Memory B cell (primary cell): Measurements from ENCODE around the gene TELO2.

Experiments used
- ATAC-seq: fragments of 150-1000 bp; cut with Tn5 transposase; 2 replicates; pipeline ENCODE4 v1.10.0; 2021; ENCODE audit warnings: low read depth, mild to moderate bottlenecking, moderate library complexity
- DNase-seq, 2 donors: peaks; one replicate each; pipeline ENCODE4 v3.0.0; 2022; ENCODE audit warnings: low spot score in 2 of 2
- H3K27ac Mint-ChIP-seq: one replicate; pipeline ENCODE4 v1.8.0; 2022; ENCODE audit warnings: mild to moderate bottlenecking, moderate library complexity, mixed read lengths
- H3K27me3 Mint-ChIP-seq: one replicate; pipeline ENCODE4 v1.8.0; 2022; ENCODE audit warnings: mixed read lengths
- H3K36me3 Mint-ChIP-seq: one replicate; pipeline ENCODE4 v1.8.0; 2022; ENCODE audit warnings: mild to moderate bottlenecking, mixed read lengths
- H3K4me1 Mint-ChIP-seq: one replicate; pipeline ENCODE4 v1.8.0; 2022; ENCODE audit warnings: mixed read lengths
- H3K4me3 Mint-ChIP-seq: one replicate; pipeline ENCODE4 v1.8.0; 2022; ENCODE audit warnings: mild to moderate bottlenecking, moderate library complexity, mixed read lengths
- H3K9me3 Mint-ChIP-seq: one replicate; pipeline ENCODE4 v1.8.0; 2022; ENCODE audit warnings: mixed read lengths

Gene TELO2

GRCh38 chr16:1542533-1542932 is 49.4 kb downstream of the TELO2 start:
- H3K4me3 Mint-ChIP-seq = no peak overlapping the region
- no peaks in the 10 kb centered on the region for H3K36me3 Mint-ChIP-seq
- H3K9me3 Mint-ChIP-seq = no peaks in the 10 kb centered on the region
- no peaks in the 10 kb centered on the region for H3K27me3 Mint-ChIP-seq
- DNase-seq = no peak
- H3K4me1 Mint-ChIP-seq = peaks cover 21% of the 10 kb centered on the region
- H3K27ac Mint-ChIP-seq = no peak overlapping the region
- no peak for ATAC-seq

- Mint-ChIP-seq H3K4me1 (peaks cover 18% of the 10 kb centered on the region), H3K9me3 (no peaks in the 10 kb centered on the region), H3K36me3 (no peaks in the 10 kb centered on the region), H3K4me3 (peak overlapping the region; percentile 72), H3K27ac (peak overlapping the region; percentile 36), H3K27me3 (no peaks in the 10 kb centered on the region)
- DNase-seq = peak in 1 of 2 donors; percentile 14
- peak; percentile 68 for ATAC-seq
These were observed 50.1 kb downstream of the TELO2 start for GRCh38 chr16:1543085-1543896.

GRCh38 chr16:1545044-1546040 is 52.2 kb downstream of the TELO2 start:
- H3K4me3 Mint-ChIP-seq = no peak overlapping the region
- no peak for ATAC-seq
- H3K27me3 Mint-ChIP-seq = no peaks in the 10 kb centered on the region
- H3K27ac Mint-ChIP-seq = no peak overlapping the region
- DNase-seq = no peak
- peaks cover 8% of the 10 kb centered on the region for H3K4me1 Mint-ChIP-seq
- H3K36me3 Mint-ChIP-seq = no peaks in the 10 kb centered on the region
- no peaks in the 10 kb centered on the region for H3K9me3 Mint-ChIP-seq

- no peak overlapping the region for H3K4me3 Mint-ChIP-seq
- DNase-seq (no peak), ATAC-seq (no peak)
- H3K36me3 Mint-ChIP-seq = no peaks in the 10 kb centered on the region
- no peaks in the 10 kb centered on the region for H3K9me3 Mint-ChIP-seq
- peaks cover 8% of the 10 kb centered on the region for H3K4me1 Mint-ChIP-seq
- H3K27ac Mint-ChIP-seq = no peak overlapping the region
- H3K27me3 Mint-ChIP-seq = no peaks in the 10 kb centered on the region
These were observed 53.3 kb downstream of the TELO2 start for GRCh38 chr16:1546430-1546829.

- Mint-ChIP-seq H3K4me3 (no peak overlapping the region), H3K27ac (no peak overlapping the region), H3K27me3 (peaks cover 2% of the 10 kb centered on the region), H3K4me1 (peaks cover 11% of the 10 kb centered on the region), H3K36me3 (peaks cover 3% of the 10 kb centered on the region), H3K9me3 (no peaks in the 10 kb centered on the region)
- ATAC-seq (no peak), DNase-seq (no peak)
These were observed 55.1 kb downstream of the TELO2 start for GRCh38 chr16:1548233-1548632.

GRCh38 chr16:1548727-1549126 is 55.6 kb downstream of the TELO2 start:
- ATAC-seq = no peak
- Mint-ChIP-seq H3K27ac (no peak overlapping the region), H3K4me1 (peaks cover 7% of the 10 kb centered on the region), H3K4me3 (no peak overlapping the region), H3K27me3 (peaks cover 2% of the 10 kb centered on the region), H3K36me3 (peaks cover 4% of the 10 kb centered on the region), H3K9me3 (no peaks in the 10 kb centered on the region)
- no peak for DNase-seq

GRCh38 chr16:1550069-1550468 is 56.9 kb downstream of the TELO2 start:
- no peak for DNase-seq
- Mint-ChIP-seq H3K36me3 (peaks cover 5% of the 10 kb centered on the region), H3K4me1 (peaks cover 6% of the 10 kb centered on the region), H3K27me3 (peaks cover 2% of the 10 kb centered on the region), H3K27ac (no peak overlapping the region), H3K4me3 (no peak overlapping the region), H3K9me3 (no peaks in the 10 kb centered on the region)
- no peak for ATAC-seq

GRCh38 chr16:1550696-1551095 is 57.5 kb downstream of the TELO2 start:
- peaks cover 2% of the 10 kb centered on the region for H3K27me3 Mint-ChIP-seq
- H3K4me1 Mint-ChIP-seq = peaks cover 3% of the 10 kb centered on the region
- no peak for ATAC-seq
- DNase-seq = no peak
- no peaks in the 10 kb centered on the region for H3K9me3 Mint-ChIP-seq
- no peak overlapping the region for H3K4me3 Mint-ChIP-seq
- H3K27ac Mint-ChIP-seq = no peak overlapping the region
- peaks cover 5% of the 10 kb centered on the region for H3K36me3 Mint-ChIP-seq

GRCh38 chr16:1551166-1551565 is 58.0 kb downstream of the TELO2 start:
- Mint-ChIP-seq H3K9me3 (no peaks in the 10 kb centered on the region), H3K4me3 (no peak overlapping the region), H3K4me1 (peaks cover 3% of the 10 kb centered on the region), H3K36me3 (peaks cover 5% of the 10 kb centered on the region), H3K27me3 (peaks cover 2% of the 10 kb centered on the region), H3K27ac (no peak overlapping the region)
- ATAC-seq (no peak), DNase-seq (no peak)

- H3K9me3 Mint-ChIP-seq = no peaks in the 10 kb centered on the region
- H3K4me1 Mint-ChIP-seq = peaks cover 3% of the 10 kb centered on the region
- H3K4me3 Mint-ChIP-seq = no peak overlapping the region
- no peak overlapping the region for H3K27ac Mint-ChIP-seq
- peaks cover 5% of the 10 kb centered on the region for H3K36me3 Mint-ChIP-seq
- H3K27me3 Mint-ChIP-seq = peaks cover 2% of the 10 kb centered on the region
- ATAC-seq (no peak), DNase-seq (no peak)
These were observed 59.0 kb downstream of the TELO2 start for GRCh38 chr16:1552129-1552528.

GRCh38 chr16:1553946-1554825 is 61.0 kb downstream of the TELO2 start:
- Mint-ChIP-seq H3K4me1 (peaks cover 3% of the 10 kb centered on the region), H3K27me3 (peaks cover 2% of the 10 kb centered on the region), H3K9me3 (no peaks in the 10 kb centered on the region), H3K36me3 (peaks cover 5% of the 10 kb centered on the region), H3K27ac (no peak overlapping the region), H3K4me3 (no peak overlapping the region)
- ATAC-seq (no peak), DNase-seq (no peak)

- DNase-seq (no peak), ATAC-seq (no peak)
- no peak overlapping the region for H3K4me3 Mint-ChIP-seq
- H3K4me1 Mint-ChIP-seq = peaks cover 7% of the 10 kb centered on the region
- H3K36me3 Mint-ChIP-seq = peaks cover 5% of the 10 kb centered on the region
- H3K27me3 Mint-ChIP-seq = peaks cover 2% of the 10 kb centered on the region
- no peaks in the 10 kb centered on the region for H3K9me3 Mint-ChIP-seq
- H3K27ac Mint-ChIP-seq = no peak overlapping the region
These were observed 61.8 kb downstream of the TELO2 start for GRCh38 chr16:1554826-1555445.

GRCh38 chr16:1556254-1556653 is 63.1 kb downstream of the TELO2 start:
- ATAC-seq = no peak
- Mint-ChIP-seq H3K4me1 (peaks cover 7% of the 10 kb centered on the region), H3K9me3 (no peaks in the 10 kb centered on the region), H3K36me3 (peaks cover 5% of the 10 kb centered on the region), H3K27ac (no peak overlapping the region), H3K4me3 (no peak overlapping the region), H3K27me3 (peaks cover 2% of the 10 kb centered on the region)
- DNase-seq = no peak
